Choroid plexus epithelial cell (primary cell): ENCODE data around the gene NFIC.
"Not testable (repeated sequence)": the region's sequence is repeated elsewhere in the genome, so short reads cannot be mapped to it uniquely, and the experiment has no call there.

Experiments
- DNase-seq: peaks from one replicate; pipeline ENCODE4 v3.0.0-alpha.2; 2010; ENCODE audit warnings: low read depth
- H3K4me3 ChIP-seq: 2 replicates; pipeline ENCODE4 v1.5.1; 2011; ENCODE audit warnings: low read depth, mild to moderate bottlenecking, control low read depth, low read length, moderate library complexity
- TF ChIP-seq, protein P1 (sequence below): conservative IDR thresholded peaks from 2 replicates; pipeline ENCODE4 v1.5.1; 2011; ENCODE audit warnings: low read depth, mild to moderate bottlenecking, control low read depth, inconsistent platforms, low read length, moderate library complexity

NFIC gene

GRCh38 chr19:3338541-3339181, 27.7 kb upstream of the NFIC start:
- TF ChIP-seq, protein P1, sequence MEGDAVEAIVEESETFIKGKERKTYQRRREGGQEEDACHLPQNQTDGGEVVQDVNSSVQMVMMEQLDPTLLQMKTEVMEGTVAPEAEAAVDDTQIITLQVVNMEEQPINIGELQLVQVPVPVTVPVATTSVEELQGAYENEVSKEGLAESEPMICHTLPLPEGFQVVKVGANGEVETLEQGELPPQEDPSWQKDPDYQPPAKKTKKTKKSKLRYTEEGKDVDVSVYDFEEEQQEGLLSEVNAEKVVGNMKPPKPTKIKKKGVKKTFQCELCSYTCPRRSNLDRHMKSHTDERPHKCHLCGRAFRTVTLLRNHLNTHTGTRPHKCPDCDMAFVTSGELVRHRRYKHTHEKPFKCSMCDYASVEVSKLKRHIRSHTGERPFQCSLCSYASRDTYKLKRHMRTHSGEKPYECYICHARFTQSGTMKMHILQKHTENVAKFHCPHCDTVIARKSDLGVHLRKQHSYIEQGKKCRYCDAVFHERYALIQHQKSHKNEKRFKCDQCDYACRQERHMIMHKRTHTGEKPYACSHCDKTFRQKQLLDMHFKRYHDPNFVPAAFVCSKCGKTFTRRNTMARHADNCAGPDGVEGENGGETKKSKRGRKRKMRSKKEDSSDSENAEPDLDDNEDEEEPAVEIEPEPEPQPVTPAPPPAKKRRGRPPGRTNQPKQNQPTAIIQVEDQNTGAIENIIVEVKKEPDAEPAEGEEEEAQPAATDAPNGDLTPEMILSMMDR, result no peak
- no peak overlapping the region for H3K4me3 ChIP-seq
- DNase-seq, result no peak

DNA sequence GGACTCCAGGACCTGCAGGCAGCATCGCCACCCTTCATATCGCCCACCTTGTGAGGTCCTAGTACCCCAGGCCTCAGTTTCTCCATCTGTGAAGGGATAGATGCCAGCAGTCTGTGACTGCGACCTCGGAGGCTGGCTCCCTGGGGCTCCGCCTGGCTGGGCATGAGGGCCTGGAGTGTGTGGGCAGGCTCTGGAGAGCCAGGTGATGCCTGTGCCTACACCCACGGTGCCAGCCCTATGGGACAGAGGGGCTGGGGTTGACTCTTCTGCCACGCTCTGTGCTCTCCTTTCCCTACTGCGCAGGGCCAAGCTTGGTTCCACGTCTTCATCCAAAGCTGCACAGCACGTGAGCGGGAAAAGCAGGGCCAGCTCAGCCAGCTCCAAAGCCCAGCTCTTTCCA, 26.0 kb upstream of the NFIC start:
- DNase-seq, result no peak
- no peak overlapping the region for H3K4me3 ChIP-seq
- TF ChIP-seq, protein P1, result no peak

GRCh38 chr19:3342246-3342645, 24.1 kb upstream of the NFIC start:
- TF ChIP-seq, protein P1, result no peak
- no peak for DNase-seq
- H3K4me3 ChIP-seq, result no peak overlapping the region

GRCh38 chr19:3342962-3343361, 23.4 kb upstream of the NFIC start:
- H3K4me3 ChIP-seq, DNase-seq: not testable (repeated sequence)

DNA sequence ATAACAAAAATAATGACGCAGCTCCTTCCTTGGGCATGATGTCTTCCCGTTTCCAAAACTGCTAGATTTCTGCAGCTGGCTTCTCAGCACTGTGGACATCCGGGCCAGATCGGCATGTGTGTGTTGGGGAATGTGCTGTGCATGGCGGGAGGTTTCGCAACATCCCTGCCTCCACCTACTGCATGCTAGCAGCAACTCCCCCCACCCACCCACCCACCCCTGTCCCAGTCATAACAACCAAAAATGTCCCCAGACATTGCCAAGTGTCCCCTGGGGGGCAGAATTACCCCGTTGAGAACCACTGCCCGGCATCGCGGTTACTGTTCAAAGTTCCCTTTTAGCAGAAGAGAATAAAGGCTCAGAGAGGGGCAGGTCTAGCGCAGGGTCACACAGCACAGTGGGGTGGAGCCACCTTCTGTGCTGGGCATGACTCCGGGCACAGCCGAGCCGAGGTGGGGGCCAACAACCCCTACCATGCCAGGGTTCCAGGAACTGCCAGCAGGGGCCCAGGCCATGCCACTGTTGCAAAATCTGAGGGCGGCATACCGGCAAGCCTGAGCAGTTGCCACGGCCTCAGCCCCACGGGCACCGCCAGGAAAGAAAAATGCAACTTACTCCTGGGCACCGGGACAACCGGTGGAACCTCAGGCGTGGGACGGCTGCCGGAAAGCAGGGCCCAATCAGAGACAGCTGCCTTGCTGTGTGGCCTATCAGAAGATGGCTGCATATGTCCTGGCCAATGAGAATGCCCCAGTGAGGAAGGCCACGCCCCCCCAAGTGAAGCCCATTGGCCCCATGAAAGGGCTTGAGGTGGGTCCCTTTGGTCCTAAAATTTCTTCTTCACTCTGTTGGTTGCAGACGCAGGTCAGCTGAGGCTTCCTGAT, 22.5 kb upstream of the NFIC start:
- DNase-seq, result peak; percentile 89
- TF ChIP-seq, protein P1, result no peak
- H3K4me3 ChIP-seq, result no peak overlapping the region

DNA sequence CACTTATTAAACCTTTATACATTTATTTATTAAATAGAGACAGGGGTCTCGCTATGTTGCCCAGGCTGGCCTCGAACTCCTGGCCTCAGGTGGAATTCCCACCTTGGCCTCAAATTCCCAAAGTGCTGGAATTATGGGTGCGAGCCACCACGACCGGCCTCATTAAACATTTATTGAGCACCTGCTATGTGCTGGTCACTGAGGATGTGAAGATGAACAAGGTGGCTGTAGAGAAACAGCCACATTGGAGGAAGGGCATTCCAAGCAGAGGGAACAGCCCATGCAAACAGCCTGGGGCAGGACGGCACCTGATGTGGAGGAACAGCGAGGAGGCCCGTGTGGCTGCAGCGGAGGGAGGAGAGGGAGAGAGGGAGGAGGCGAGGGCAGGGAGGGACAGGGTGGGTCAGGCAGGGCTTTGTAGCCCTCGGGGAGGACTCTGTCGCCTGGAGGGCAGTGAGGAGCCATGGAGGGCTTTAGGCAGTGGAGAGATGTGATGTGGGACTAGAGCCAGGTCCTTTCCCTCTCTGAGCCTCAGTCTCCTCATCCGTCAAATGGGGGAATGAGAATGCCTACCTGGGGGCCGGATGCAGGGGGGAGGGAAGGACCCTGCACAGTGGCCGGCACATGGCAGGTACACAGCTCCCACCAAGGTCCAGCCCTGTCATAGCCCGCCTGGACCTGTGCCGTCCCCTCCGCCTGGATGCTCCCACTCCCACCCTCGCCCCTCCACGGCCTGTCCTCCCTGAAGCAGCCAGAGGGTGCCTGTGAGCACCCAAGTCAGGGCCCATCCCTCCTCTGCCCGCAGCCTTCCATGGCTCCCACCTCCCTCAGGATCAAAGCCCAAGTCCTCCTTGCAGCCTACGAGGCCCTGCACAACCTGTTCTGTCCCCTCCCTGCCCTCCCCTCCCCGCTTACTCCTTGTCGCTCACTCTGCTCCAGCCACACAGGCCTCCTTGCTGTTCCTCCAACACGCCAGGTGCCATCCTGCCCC, 21.5 kb upstream of the NFIC start:
- no peak overlapping the region for H3K4me3 ChIP-seq
- no peak for DNase-seq
- TF ChIP-seq, protein P1, result peak; percentile 6
